OCI-LY7 (cell line): Measurements from ENCODE around the gene KCTD13. TPM values are rescaled to one million over a fixed set of nuclear protein-coding genes. Genes with fewer than 3 reads are reported as not detected.
A peak's percentile ranks its signal among the peaks of the same experiment; 100 is the strongest.

Source experiments
- BruUV-seq: library from RNA; stranded (reverse); fragments of 400-500 nt; replicated peaks from 2 replicates; lab custom pipeline; 2021; lab: Mats Ljungman, UMichigan
- CTCF ChIA-PET: fragments of 300-600 bp; sonication (Branson Sonifier 250); formaldehyde crosslinking; loops from one replicate; lab custom pipeline; 2022; ENCODE audit warnings: antibody characterized with exemption; ENCODE audit not compliant: unreplicated experiment; lab: Charles Lee
- POLR2A ChIA-PET: fragments of 300-600 bp; sonication (Branson Sonifier 250); formaldehyde crosslinking; loops from one replicate; lab custom pipeline; 2022; ENCODE audit warnings: antibody characterized with exemption; lab: Charles Lee
- DNase-seq: peaks from one replicate; pipeline ENCODE4 v3.0.0-alpha.2; 2015; ENCODE audit warnings: low spot score
- H2AFZ ChIP-seq: fragments of 200-600 bp; sonication (generic), shearing (Covaris generic); 2 replicates; pipeline ENCODE4 v1.6.1; 2014; ENCODE audit warnings: mild to moderate bottlenecking, antibody characterized with exemption, low read length, moderate library complexity
- H3K27ac ChIP-seq: fragments of 200-600 bp; sonication (generic); 2 replicates; pipeline ENCODE4 v1.5.1; 2014; ENCODE audit warnings: mixed run types, low read depth, mild to moderate bottlenecking, moderate library complexity, low read length, inconsistent platforms; ENCODE audit not compliant: poor library complexity, severe bottlenecking
- H3K36me3 ChIP-seq: fragments of 200-600 bp; sonication (generic); 2 replicates; pipeline ENCODE4 v1.6.1; 2014; ENCODE audit warnings: mild to moderate bottlenecking, antibody characterized with exemption, low read length, moderate library complexity, mixed read lengths; ENCODE audit not compliant: insufficient read depth
- H3K4me1 ChIP-seq: fragments of 200-600 bp; sonication (generic); 2 replicates; pipeline ENCODE4 v1.5.1; 2014; ENCODE audit warnings: mild to moderate bottlenecking, low read length; ENCODE audit not compliant: insufficient read depth, poor library complexity, severe bottlenecking
- H3K4me2 ChIP-seq: fragments of 200-600 bp; sonication (generic); 2 replicates; pipeline ENCODE4 v1.6.1; 2014; ENCODE audit warnings: mild to moderate bottlenecking, low read length
- H3K4me3 ChIP-seq: fragments of 200-600 bp; sonication (generic); 2 replicates; pipeline ENCODE4 v1.5.1; 2014; ENCODE audit warnings: mild to moderate bottlenecking, low read depth, low read length; ENCODE audit not compliant: poor library complexity, severe bottlenecking
- H3K79me2 ChIP-seq: fragments of 200-600 bp; sonication (generic); 2 replicates; pipeline ENCODE4 v1.6.1; 2016; ENCODE audit warnings: low read depth, mild to moderate bottlenecking, low read length, moderate library complexity, mixed read lengths; ENCODE audit not compliant: insufficient read depth
- H3K9me2 ChIP-seq: fragments of 200-600 bp; sonication (generic); 2 replicates; pipeline ENCODE4 v1.6.1; 2016; ENCODE audit warnings: mild to moderate bottlenecking, low read length, mixed read lengths; ENCODE audit not compliant: insufficient read depth
- H3K9me3 ChIP-seq: fragments of 200-600 bp; sonication (generic); 2 replicates; pipeline ENCODE4 v1.6.1; 2014; ENCODE audit warnings: mild to moderate bottlenecking, mixed run types, low read length, mixed read lengths
- H4K20me1 ChIP-seq: fragments of 200-600 bp; sonication (generic); 2 replicates; pipeline ENCODE4 v1.6.1; 2014; ENCODE audit warnings: mild to moderate bottlenecking, antibody characterized with exemption, low read length, moderate library complexity, mixed read lengths; ENCODE audit not compliant: insufficient read depth
- EZH2phosphoT487 ChIP-seq: fragments of 200-600 bp; sonication (generic); IDR thresholded peaks from 2 replicates; pipeline ENCODE4 v1.6.1; 2018; ENCODE audit warnings: low read depth, borderline replicate concordance, mild to moderate bottlenecking, mixed run types, antibody characterized with exemption, low read length, moderate library complexity, mixed read lengths
- intact Hi-C: fragments of 100-400 bp; cut with micrococcal nuclease; formaldehyde crosslinking; loops from one replicate; pipeline ENCODE4 v1.10.0; 2022; ENCODE audit not compliant: unreplicated experiment
- total RNA-seq, 2 experiments: library from RNA; depleted of rRNA in 1 of 2; stranded (reverse); fragments of >200 nt in 1 of 2; shearing (Covaris generic) in 1 of 2; gene quantifications; 2 replicates each; pipeline ENCODE4 v1.2.3, GENCODE V29; 2014 to 2022
- TF ChIP-seq, protein P1 (sequence below): fragments of 200-600 bp; sonication (generic); conservative IDR thresholded peaks from 2 replicates; pipeline ENCODE4 v1.5.1; 2014; ENCODE audit warnings: mild to moderate bottlenecking, antibody characterized with exemption, low read length, moderate library complexity, mixed read lengths

The KCTD13 gene
- total RNA-seq, 2 experiments from 2014 or later = 15.9 to 48.0 TPM

GRCh38 chr16:29925105-29925756 lies 795 bp downstream of the KCTD13 start:
- no TSS peak for BruUV-seq

GRCh38 chr16:29922986-29923501 lies 3.0 kb downstream of the KCTD13 start:
- no peak for DNase-seq
- Histone ChIP-seq H3K79me2 (peaks cover 15% of the 10 kb centered on the region; the same call in 1 of the 2 replicates), H3K4me2 (no peak overlapping the region), H3K27ac (no peak overlapping the region), H3K9me2 (no peaks in the 10 kb centered on the region), H4K20me1 (peaks cover 13% of the 10 kb centered on the region; the same call in 1 of the 2 replicates), H3K36me3 (peaks cover 40% of the 10 kb centered on the region; the same call in 1 of the 2 replicates), H3K4me1 (peaks cover 25% of the 10 kb centered on the region), H3K9me3 (no peaks in the 10 kb centered on the region), H2AFZ (no peak overlapping the region), H3K4me3 (no peak overlapping the region)
- ChIA-PET POLR2A (interaction anchor here (1.6 kb wide), 1 partner anchor 9 kb away, joined by 5 read pairs; no protein-coding TSS in a partner anchor), CTCF (no interaction called here)
- TF ChIP-seq EZH2phosphoT487 = no peak
- TF ChIP-seq, protein P1, sequence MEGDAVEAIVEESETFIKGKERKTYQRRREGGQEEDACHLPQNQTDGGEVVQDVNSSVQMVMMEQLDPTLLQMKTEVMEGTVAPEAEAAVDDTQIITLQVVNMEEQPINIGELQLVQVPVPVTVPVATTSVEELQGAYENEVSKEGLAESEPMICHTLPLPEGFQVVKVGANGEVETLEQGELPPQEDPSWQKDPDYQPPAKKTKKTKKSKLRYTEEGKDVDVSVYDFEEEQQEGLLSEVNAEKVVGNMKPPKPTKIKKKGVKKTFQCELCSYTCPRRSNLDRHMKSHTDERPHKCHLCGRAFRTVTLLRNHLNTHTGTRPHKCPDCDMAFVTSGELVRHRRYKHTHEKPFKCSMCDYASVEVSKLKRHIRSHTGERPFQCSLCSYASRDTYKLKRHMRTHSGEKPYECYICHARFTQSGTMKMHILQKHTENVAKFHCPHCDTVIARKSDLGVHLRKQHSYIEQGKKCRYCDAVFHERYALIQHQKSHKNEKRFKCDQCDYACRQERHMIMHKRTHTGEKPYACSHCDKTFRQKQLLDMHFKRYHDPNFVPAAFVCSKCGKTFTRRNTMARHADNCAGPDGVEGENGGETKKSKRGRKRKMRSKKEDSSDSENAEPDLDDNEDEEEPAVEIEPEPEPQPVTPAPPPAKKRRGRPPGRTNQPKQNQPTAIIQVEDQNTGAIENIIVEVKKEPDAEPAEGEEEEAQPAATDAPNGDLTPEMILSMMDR = no peak
- intact Hi-C loops = no loop called here
- no TSS peak for BruUV-seq

More at GRCh38 chr16:29925105-29925756, 795 bp downstream of the KCTD13 start:
- Histone ChIP-seq H3K4me2 (peak overlapping the region; percentile 96), H3K9me2 (no peaks in the 10 kb centered on the region), H3K79me2 (peaks cover 15% of the 10 kb centered on the region; the same call in 1 of the 2 replicates), H3K9me3 (no peaks in the 10 kb centered on the region), H3K4me3 (peak overlapping the region; percentile 91), H3K36me3 (peaks cover 25% of the 10 kb centered on the region; the same call in 1 of the 2 replicates), H4K20me1 (peaks cover 13% of the 10 kb centered on the region; the same call in 1 of the 2 replicates), H3K27ac (no peak overlapping the region), H2AFZ (peak overlapping the region; percentile 59; the same call in 1 of the 2 replicates), H3K4me1 (peaks cover 25% of the 10 kb centered on the region)
- DNase-seq = no peak
- ChIA-PET CTCF (no interaction called here), POLR2A (interaction anchor here (0.7 to 2.8 kb wide), 9 partner anchors 8 to 80 kb away, joined by 3 to 17 read pairs (median 7); partner anchors contain the start of genes HIRIP3, TAOK2 and TMEM219)
- TF ChIP-seq EZH2phosphoT487 = no peak
- TF ChIP-seq, protein P1 = no peak
- intact Hi-C loops = no loop called here
